DND-41 (cell line): ENCODE measurements around the gene AOPEP.

ENCODE experiments used
- ATAC-seq: fragments of 200-7000 bp; cut with Tn5 transposase; 3 replicates; pipeline ENCODE4 v1.9.1; 2021; ENCODE audit warnings: low read depth; ENCODE audit not compliant: insufficient read depth
- DNase-seq: peaks from one replicate; pipeline ENCODE4 v3.0.0-alpha.2; 2020
- H2AFZ ChIP-seq: 2 replicates; pipeline ENCODE4 v1.6.0; 2012; ENCODE audit warnings: low read depth, low read length
- H3K27ac ChIP-seq: 2 replicates; pipeline ENCODE4 v1.5.1; 2012; ENCODE audit warnings: low read length, inconsistent platforms
- H3K27me3 ChIP-seq: fragments of 200-600 bp; sonication (generic); 2 replicates; pipeline ENCODE4 v1.6.0; 2012; ENCODE audit warnings: low read length, mild to moderate bottlenecking, inconsistent platforms; ENCODE audit not compliant: insufficient read depth, poor library complexity
- H3K36me3 ChIP-seq: 2 replicates; pipeline ENCODE4 v1.5.1; 2012; ENCODE audit warnings: low read length, inconsistent platforms; ENCODE audit not compliant: insufficient read depth
- H3K4me1 ChIP-seq: 2 replicates; pipeline ENCODE4 v1.5.1; 2012; ENCODE audit warnings: mild to moderate bottlenecking, low read length; ENCODE audit not compliant: insufficient read depth
- H3K4me2 ChIP-seq: 2 replicates; pipeline ENCODE4 v1.6.0; 2012; ENCODE audit warnings: mild to moderate bottlenecking, moderate library complexity, low read length, inconsistent platforms; ENCODE audit not compliant: insufficient read depth
- H3K4me3 ChIP-seq, 2 experiments: fragments of 200-600 bp in 1 of 2; shearing (Covaris generic) in 1 of 2; 2 replicates each; pipeline ENCODE4 v1.5.1; 2012 to 2016; ENCODE audit warnings: inconsistent platforms in 2 of 2, low read length in 2 of 2, mild to moderate bottlenecking in 2 of 2, low read depth in 1 of 2, moderate library complexity in 1 of 2
- H3K79me2 ChIP-seq: 2 replicates; pipeline ENCODE4 v1.6.0; 2012; ENCODE audit warnings: low read length, inconsistent platforms; ENCODE audit not compliant: insufficient read depth
- H3K9ac ChIP-seq: 2 replicates; pipeline ENCODE4 v1.6.0; 2012; ENCODE audit warnings: low read depth, mild to moderate bottlenecking, inconsistent platforms, low read length, moderate library complexity
- H3K9me3 ChIP-seq: 2 replicates; pipeline ENCODE4 v1.5.1; 2012; ENCODE audit warnings: low read length, moderate library complexity, mild to moderate bottlenecking, inconsistent platforms; ENCODE audit not compliant: insufficient read depth, severe bottlenecking
- H4K20me1 ChIP-seq: 2 replicates; pipeline ENCODE4 v1.6.0; 2012; ENCODE audit warnings: low read length; ENCODE audit not compliant: insufficient read depth
- CTCF ChIP-seq: IDR thresholded peaks from 2 replicates; pipeline ENCODE4 v1.5.1; 2012; ENCODE audit warnings: borderline replicate concordance, low read length, moderate library complexity, mild to moderate bottlenecking; ENCODE audit not compliant: poor library complexity, severe bottlenecking; ENCODE audit errors: extremely low read depth
- EZH2 ChIP-seq: IDR thresholded peaks from 3 replicates; pipeline ENCODE4 v1.6.1; 2012; ENCODE audit warnings: borderline replicate concordance, low read depth, mild to moderate bottlenecking, moderate library complexity, low read length, inconsistent platforms; ENCODE audit not compliant: severe bottlenecking

AOPEP gene

DNA sequence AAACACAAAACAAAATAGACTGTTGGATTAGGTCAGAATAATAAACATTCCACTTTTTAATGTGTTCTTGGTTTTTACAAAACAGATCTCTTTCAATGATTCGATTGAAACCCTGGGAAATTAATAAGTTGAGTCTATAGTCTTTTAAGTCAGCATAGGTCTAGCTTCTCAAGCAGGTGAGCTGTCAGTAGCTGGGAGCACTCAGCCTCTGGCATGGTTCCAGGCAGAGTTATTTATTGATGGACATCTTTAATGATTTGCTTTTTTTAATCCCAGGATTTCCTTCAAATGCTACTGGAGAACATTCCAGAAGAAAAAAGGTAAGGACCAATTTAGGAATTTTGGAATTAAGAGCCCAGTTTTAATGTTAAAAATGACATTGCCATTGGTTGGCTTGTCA, 241.0 kb downstream of the AOPEP start:
- ATAC-seq (no peak), DNase-seq (no peak)
- Histone ChIP-seq H3K4me1 (no peaks in the 10 kb centered on the region), H2AFZ (no peak overlapping the region), H3K27ac (no peak overlapping the region), H3K79me2 (no peaks in the 10 kb centered on the region), H3K9ac (no peak overlapping the region), H4K20me1 (no peaks in the 10 kb centered on the region), H3K4me3 (no peak overlapping the region), H3K27me3 (no peaks in the 10 kb centered on the region), H3K9me3 (no peaks in the 10 kb centered on the region), H3K36me3 (no peaks in the 10 kb centered on the region), H3K4me2 (no peak overlapping the region)
- TF ChIP-seq EZH2 (no peak), CTCF (no peak)

GRCh38 chr9:94971378-94972131, 245.1 kb downstream of the AOPEP start:
- H2AFZ ChIP-seq, result no peak overlapping the region
- DNase-seq, result no peak

DNA sequence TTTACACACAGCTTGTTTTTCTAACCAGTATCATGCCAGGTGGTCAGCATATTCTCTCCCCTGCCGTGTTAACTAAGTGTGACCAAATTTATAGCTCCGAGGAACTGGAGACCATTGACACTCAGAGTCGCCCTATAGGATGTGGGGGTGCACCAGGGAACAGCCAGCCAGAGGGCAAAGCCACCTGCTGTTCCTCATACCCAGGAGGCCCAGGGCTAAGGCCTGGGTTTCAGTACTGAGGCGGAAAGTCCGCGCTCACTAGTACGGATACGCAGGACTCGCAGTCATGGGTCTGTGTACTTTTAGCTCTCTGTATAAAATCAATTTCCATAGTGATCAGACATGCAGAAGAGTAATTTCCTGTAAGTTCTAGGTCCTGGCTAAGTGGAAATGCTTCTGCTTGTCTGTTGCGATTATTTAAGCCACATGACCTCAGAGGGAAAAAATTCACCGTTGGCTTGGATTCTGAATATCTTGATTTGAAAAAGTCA, 247.0 kb downstream of the AOPEP start:
- no peak overlapping the region for H3K9ac ChIP-seq
- H3K4me1 ChIP-seq, result no peaks in the 10 kb centered on the region
- no peaks in the 10 kb centered on the region for H4K20me1 ChIP-seq
- no peak for DNase-seq
- no peak for TF ChIP-seq EZH2
- TF ChIP-seq CTCF, result no peak
- no peaks in the 10 kb centered on the region for H3K27me3 ChIP-seq
- no peak overlapping the region for H2AFZ ChIP-seq
- ATAC-seq, result no peak
- no peak overlapping the region for H3K27ac ChIP-seq
- H3K4me2 ChIP-seq, result no peak overlapping the region
- no peaks in the 10 kb centered on the region for H3K9me3 ChIP-seq
- no peak overlapping the region for H3K4me3 ChIP-seq
- H3K79me2 ChIP-seq, result no peaks in the 10 kb centered on the region
- H3K36me3 ChIP-seq, result no peaks in the 10 kb centered on the region

More at GRCh38 chr9:94971378-94972131, 245.1 kb downstream of the AOPEP start:
- Histone ChIP-seq H3K79me2 (no peaks in the 10 kb centered on the region), H3K4me3 (no peak overlapping the region), H3K36me3 (no peaks in the 10 kb centered on the region), H3K4me2 (no peak overlapping the region), H3K4me1 (no peaks in the 10 kb centered on the region), H3K9ac (no peak overlapping the region), H4K20me1 (no peaks in the 10 kb centered on the region), H3K27me3 (no peaks in the 10 kb centered on the region), H3K9me3 (no peaks in the 10 kb centered on the region), H3K27ac (no peak overlapping the region)
- TF ChIP-seq CTCF (no peak), EZH2 (no peak)
- ATAC-seq, result no peak
